GM21423 (cell line): Measurements from ENCODE around the gene KCNN3.
"Not testable (repeated sequence)": the region's sequence is repeated elsewhere in the genome, so short reads cannot be mapped to it uniquely, and the experiment has no call there.

Experiments
- ATAC-seq: cut with Tn5 transposase; IDR thresholded peaks from one replicate; pipeline ENCODE4 v1.9.1; 2021; ENCODE audit warnings: mild to moderate bottlenecking, moderate library complexity; ENCODE audit not compliant: unreplicated experiment

The KCNN3 gene

DNA sequence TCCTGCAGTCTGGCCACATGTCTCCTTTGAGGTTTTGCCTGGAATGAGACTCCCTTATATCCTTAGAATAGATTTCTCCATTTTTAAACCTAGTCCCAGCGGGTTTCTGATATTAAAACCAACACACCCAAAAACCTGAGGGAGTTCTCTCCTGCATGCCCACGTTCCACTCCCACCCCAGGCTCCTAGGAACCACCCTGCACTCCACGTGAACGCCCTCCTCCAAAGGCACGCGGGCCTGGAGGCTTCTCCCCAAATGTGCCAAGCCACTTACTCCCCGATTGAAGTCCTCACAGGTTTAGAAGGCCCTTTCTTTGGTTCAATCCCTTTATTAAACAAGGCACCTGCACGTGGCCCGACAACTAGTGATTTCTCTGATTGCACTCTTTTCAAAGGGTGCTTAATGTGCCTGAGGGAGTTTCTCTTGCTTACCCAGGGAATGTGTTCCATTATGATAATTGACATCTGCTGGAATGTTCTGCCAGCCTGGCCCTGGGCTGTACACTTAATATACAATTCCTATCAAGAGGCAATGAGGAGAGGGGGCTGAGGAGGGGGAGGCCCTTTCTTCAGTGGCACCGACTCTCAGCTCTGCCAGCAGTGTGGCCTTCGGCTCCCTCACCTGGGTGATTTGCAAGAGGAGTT lies 157.8 kb downstream of the KCNN3 start:
- ATAC-seq = no peak

DNA sequence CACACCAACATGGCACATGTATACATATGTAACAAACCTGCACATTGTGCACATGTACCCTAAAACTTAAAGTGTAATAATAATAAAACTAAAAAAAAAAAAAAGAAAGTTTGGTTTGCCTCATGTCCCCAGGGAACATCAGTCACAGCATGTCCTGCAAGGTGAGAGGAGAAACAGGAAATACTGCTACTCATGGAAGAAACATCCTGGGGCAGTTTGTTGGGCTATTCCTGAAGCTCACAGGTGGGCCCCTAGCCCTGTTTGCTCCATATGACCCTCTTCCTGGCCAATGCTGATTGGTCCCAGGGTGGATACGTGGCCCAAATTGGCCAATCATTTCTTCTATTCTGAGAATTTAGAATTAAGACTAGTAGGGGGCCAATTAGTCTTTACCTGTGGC lies 158.7 kb downstream of the KCNN3 start:
- ATAC-seq = no peak

DNA sequence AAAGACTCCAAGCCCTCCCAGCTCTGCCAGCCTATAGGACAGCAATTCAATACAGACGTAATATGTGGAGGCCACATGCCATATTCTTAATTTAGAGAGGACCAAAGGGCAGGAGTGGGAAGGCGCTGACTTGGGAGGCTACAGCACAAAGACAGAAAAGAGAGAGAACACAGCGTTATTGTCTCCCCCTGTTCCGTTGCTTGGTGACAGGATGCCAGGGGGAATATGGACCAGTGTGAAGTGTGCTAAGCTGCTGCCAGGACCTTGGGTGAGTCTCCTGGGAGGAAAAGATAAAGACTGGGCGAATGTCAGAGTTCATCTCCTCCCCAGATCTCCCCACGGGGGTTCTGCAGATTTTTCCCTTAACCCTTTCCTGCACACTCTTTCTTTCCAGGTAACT lies 160.0 kb downstream of the KCNN3 start:
- no peak for ATAC-seq

DNA sequence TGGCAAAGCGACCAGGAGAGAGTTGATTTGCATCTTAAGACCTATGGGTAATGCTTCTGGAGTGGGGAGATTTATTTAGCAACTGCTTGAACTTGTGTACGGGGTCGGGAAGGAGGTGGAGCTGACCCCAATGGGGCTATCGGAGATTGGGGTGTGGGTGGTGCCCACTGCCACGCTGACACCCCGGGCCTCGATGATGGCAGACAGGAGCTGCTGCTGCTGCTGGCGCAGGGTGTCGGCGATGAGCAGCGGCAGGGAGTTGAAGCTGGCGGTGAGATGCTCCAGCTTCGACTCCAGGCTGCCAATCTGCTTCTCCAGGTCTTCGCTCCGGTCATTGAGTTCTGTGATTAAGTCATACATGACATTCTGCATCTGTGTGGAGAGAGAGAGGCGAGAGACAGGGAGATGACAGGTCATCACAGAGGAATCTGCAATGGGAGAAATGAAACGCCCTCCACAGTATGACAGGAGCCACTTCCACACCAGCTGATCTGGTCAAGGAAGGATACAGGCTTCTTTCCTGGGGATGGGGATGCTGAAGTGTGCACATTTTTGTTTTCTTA lies 162.1 kb downstream of the KCNN3 start:
- no peak for ATAC-seq

GRCh38 chr1:154706851-154707250 lies 163.2 kb downstream of the KCNN3 start:
- no peak for ATAC-seq

DNA sequence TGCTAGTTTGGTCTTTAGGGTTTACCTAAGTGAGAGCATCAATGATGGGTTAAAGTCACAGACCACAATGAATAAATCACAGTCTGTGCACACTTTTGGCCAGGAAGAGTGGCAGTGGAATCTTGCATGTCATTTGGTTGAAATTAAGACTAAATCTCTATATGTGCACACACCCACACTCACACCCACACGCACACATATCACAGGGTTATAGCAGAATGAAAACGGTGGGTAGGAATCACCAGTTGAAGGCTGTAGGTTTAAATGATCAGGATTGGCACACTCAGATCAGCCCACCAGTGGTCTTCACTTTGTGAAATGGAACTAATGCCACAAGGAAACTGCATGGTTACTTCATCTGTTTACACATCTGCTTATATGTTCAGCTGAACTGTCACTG lies 164.5 kb downstream of the KCNN3 start:
- no peak for ATAC-seq

GRCh38 chr1:154703170-154703569 lies 166.9 kb downstream of the KCNN3 start:
- no peak for ATAC-seq

- ATAC-seq = no peak
Measured at GRCh38 chr1:154698320-154699096, 171.6 kb downstream of the KCNN3 start.

- no peak for ATAC-seq
Measured at GRCh38 chr1:154697710-154698109, 172.4 kb downstream of the KCNN3 start.

DNA sequence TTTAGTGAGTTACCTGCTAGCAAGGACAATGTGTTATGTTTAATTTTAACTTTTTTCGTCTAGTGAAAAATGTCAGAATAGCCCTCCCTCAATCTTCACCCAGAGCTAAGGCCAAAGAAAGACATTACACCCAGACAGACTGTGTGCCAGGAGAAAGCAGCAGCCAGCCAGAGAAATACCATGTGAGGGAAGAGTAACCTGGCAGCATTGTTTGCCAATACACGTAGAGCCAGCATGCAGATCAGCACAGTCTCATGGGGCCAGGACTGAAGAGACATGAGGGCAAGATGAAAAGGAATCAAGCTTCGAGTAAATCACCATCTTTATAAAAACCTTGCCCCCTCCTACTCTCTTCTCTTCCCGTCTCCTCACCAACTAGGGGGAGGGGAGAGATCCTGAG lies 173.6 kb downstream of the KCNN3 start:
- ATAC-seq = no peak

DNA sequence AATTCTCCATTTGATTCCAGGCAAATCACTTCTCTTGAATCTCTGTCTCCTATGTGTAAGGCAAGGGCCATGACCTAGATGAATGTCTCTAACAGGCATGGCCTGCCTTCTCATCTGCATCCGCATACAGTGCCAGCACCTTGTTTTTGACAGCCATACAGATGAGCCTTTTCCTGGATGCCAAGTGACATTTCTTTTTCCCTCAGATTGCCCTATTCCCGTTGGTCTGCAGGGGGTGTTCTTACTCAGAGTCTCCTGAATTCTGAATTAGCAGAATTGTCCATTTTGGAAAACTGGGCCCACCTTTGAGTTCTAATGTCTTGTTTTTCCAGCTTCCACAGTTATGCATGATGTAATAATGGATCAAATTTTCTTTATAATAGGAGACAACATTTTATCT lies 174.1 kb downstream of the KCNN3 start:
- ATAC-seq = no peak

GRCh38 chr1:154694995-154695394 lies 175.1 kb downstream of the KCNN3 start:
- ATAC-seq = no peak

DNA sequence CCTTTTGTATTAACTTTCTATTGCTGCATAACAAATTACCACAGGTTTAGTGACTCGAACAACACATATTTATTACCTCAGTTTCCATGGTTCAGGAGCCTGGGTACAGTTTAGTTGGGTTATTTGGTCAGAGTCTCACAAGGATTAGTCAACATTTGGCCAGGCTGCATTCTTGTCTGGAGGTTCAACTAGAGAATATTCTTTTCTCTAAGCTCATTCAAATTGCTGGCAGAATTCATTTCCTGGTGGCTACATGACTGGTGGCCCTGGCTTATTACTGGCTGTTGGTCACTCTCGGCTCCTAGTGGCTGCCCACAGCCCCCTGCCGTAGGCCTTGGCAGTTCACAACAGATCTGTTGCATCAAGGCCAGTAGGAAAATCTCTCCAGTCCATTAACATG lies 181.0 kb downstream of the KCNN3 start:
- no peak for ATAC-seq

DNA sequence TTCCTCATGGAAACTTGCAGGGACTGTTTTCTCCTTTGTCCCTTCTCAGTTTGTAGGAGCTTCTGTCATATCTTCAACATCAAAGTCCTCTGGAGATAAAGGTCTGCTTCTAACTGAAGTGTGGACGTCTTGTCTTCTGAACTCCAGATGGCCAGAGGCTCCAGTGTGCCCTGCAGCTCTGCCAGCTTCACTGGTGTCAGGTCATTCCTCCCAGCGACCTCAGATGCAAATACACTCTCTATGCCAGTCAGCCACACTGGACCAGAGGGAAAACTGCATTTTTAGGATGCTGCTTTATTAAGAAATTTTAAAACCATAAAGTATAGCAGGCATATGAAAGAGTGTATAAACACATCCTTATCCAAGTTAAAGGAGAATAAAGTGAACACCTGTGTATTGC lies 183.6 kb downstream of the KCNN3 start:
- ATAC-seq = no peak

GRCh38 chr1:154683820-154684219 lies 186.3 kb downstream of the KCNN3 start:
- ATAC-seq = no peak

- ATAC-seq = no peak
Measured at GRCh38 chr1:154682254-154682653, 187.8 kb downstream of the KCNN3 start.

DNA sequence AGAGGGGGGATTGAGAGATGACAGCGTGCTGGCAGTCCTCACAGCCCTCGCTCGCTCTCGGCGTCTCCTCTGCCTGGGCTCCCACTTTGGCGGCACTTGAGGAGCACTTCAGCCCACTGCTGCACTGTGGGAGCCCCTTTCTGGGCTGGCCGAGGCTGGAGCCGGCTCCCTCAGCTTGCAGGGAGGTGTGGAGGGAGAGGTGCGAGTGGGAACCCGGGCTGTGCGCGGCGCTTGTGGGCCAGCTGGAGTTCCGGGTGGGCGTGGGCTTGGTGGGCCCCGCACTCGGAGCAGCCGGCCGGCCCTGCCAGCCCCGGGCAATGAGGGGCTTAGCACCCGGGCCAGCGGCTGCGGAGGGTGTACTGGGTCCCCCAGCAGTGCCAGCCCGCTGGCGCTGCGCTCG lies 192.2 kb downstream of the KCNN3 start:
- not testable (repeated sequence) for ATAC-seq

- ATAC-seq = not testable (repeated sequence)
Measured at GRCh38 chr1:154676847-154677246, 193.2 kb downstream of the KCNN3 start.

DNA sequence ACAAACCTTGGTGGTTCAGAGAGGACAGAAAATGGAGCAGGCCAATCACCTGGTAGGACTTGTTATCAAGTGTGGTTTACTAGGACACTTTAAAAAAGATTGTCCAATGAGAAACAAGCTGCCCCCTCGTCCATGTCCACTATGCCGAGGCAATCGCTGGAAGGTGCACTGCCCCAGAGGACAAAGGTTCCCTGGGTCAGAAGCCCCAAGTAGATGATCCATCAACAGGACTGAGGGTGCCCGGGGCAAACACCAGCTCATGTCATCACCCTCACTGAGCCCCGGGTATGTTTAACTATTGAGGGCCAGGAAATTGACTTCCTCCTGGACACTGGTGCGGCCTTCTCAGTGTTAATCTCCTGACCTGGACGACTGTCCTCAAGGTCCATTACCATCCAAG lies 195.6 kb downstream of the KCNN3 start:
- ATAC-seq = not testable (repeated sequence)

DNA sequence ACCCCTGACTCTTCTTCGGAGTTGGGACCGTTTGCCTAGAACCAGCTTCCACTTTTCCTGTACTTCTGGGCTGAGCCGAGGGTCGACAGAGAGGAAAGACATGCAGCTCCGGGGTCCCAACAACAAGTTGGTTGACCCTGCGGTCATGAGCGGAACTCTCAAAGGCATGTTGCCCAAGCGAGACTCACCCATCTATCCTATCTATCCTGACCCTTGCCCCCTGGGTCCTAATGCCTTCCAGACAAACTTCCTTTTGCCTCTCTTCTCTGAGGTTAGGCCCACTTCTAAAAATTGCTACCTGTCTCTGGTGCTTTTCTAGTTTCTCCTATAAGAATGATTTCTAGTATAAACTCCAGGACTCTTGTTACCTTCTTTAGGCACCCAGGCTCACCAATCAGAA lies 197.8 kb downstream of the KCNN3 start:
- not testable (repeated sequence) for ATAC-seq

DNA sequence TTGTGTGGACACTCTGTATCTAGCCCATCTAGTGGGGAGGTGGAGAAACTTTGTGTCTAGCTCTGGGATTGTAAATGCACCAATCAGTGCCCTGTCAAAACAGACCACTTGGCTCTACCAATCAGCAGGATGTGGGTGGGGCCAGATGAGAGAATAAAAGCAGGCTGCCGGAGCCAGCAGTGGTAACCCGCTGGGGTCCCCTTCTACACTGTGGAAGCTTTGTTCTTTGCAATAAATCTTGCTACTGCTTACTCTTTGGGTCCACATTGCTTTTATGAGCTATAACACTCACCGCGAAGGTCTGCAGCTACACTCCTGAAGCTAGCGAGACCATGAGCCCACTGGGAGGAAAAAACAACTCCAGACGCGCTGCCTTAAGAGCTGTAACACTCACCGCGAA lies 198.7 kb downstream of the KCNN3 start:
- not testable (repeated sequence) for ATAC-seq
